Measurements from ENCODE around the gene HMGXB3.

- TF ChIP-seq CTCF (IDR thresholded peaks at IDR 0.05) (no peak), POLR2A (IDR thresholded peaks at IDR 0.05) (no peak), EP300 (IDR thresholded peaks at IDR 0.05) (no peak)
These were observed 43.3 kb downstream of the HMGXB3 start for GRCh38 chr5:150043657-150044328.

Data from ovary (tissue), 3 donors.